ENCODE results near the gene LOX.
"Not testable (repeated sequence)": the region's sequence is repeated elsewhere in the genome, so short reads cannot be mapped to it uniquely, and the experiment has no call there.

The LOX gene

GRCh38 chr5:122097391-122097790, 19.3 kb upstream of the LOX start:
- DNase-seq: no peak

GRCh38 chr5:122095158-122095557, 17.1 kb upstream of the LOX start:
- no peak for DNase-seq

GRCh38 chr5:122094251-122094650, 16.2 kb upstream of the LOX start:
- not testable (repeated sequence) for DNase-seq

GRCh38 chr5:122093415-122094180, 15.5 kb upstream of the LOX start:
- DNase-seq: peak; percentile 95

GRCh38 chr5:122091936-122092600, 14.0 kb upstream of the LOX start:
- peak; percentile 91 for DNase-seq

GRCh38 chr5:122089096-122090013, 11.3 kb upstream of the LOX start:
- peak; percentile 95 for DNase-seq

GRCh38 chr5:122085041-122085440, 7.0 kb upstream of the LOX start:
- no peak for DNase-seq

- DNase-seq: no peak
Observed at GRCh38 chr5:122083535-122083934, 5.5 kb upstream of the LOX start.

- no peak for DNase-seq
Observed at GRCh38 chr5:122081541-122081940, 3.5 kb upstream of the LOX start.

GRCh38 chr5:122077366-122078115, 518 bp downstream of the LOX start:
- DNase-seq: no peak

GRCh38 chr5:122076669-122077365, 1.2 kb downstream of the LOX start:
- DNase-seq: peak; percentile 80

GRCh38 chr5:122076050-122076461, 2.0 kb downstream of the LOX start:
- DNase-seq: peak; percentile 51

GRCh38 chr5:122073864-122074263, 4.2 kb downstream of the LOX start:
- no peak for DNase-seq

GRCh38 chr5:122073018-122073417, 5.0 kb downstream of the LOX start:
- peak; percentile 27 for DNase-seq

GRCh38 chr5:122067390-122067789, 10.7 kb downstream of the LOX start:
- no peak for DNase-seq

GRCh38 chr5:122064992-122065391, 13.1 kb downstream of the LOX start:
- DNase-seq: no peak

- peak; percentile 42 for DNase-seq
Observed at GRCh38 chr5:122063836-122064235, 14.2 kb downstream of the LOX start.

- DNase-seq: peak; percentile 33
Observed at GRCh38 chr5:122062205-122062604, 15.9 kb downstream of the LOX start.

GRCh38 chr5:122056913-122057312, 21.1 kb downstream of the LOX start:
- DNase-seq: no peak

GRCh38 chr5:122054266-122054665, 23.8 kb downstream of the LOX start:
- no peak for DNase-seq

GRCh38 chr5:122053181-122054109, 24.6 kb downstream of the LOX start:
- no peak for DNase-seq

Measured in fibroblast of skin of right quadriceps (primary cell).